IMR-90 (cell line): Measurements from ENCODE around the gene CDH16.

Source experiments
- CTCF ChIP-seq: conservative IDR thresholded peaks from 2 replicates; pipeline ENCODE4 v1.5.1; 2012; ENCODE audit warnings: mild to moderate bottlenecking, low read depth, low read length, improper control_type of control experiment
- POLR2A ChIP-seq: IDR thresholded peaks from 2 replicates; pipeline ENCODE4 v1.6.1; 2012; ENCODE audit warnings: mild to moderate bottlenecking, low read depth, low read length
- RCOR1 ChIP-seq: IDR thresholded peaks from 2 replicates; pipeline ENCODE4 v1.6.1; 2012; ENCODE audit warnings: mild to moderate bottlenecking, low read length, improper control_type of control experiment; ENCODE audit not compliant: insufficient replicate concordance
- SMC3 ChIP-seq: fragments of 150-350 bp; IDR thresholded peaks from 2 replicates; pipeline ENCODE4 v1.6.1; 2016; ENCODE audit warnings: low read depth, mild to moderate bottlenecking, antibody characterized with exemption, low read length, moderate library complexity

- no peak for TF ChIP-seq CTCF
- no peak for TF ChIP-seq SMC3
- no peak for TF ChIP-seq POLR2A
- TF ChIP-seq RCOR1 = no peak
These were observed 14.2 kb downstream of the CDH16 start for GRCh38 chr16:66904428-66904845.
